HG02870 (cell line): Measurements from ENCODE around the gene MEGF8.

ENCODE experiments used
- ATAC-seq: cut with Tn5 transposase; IDR thresholded peaks from one replicate; pipeline ENCODE4 v1.9.1; 2021; ENCODE audit warnings: mild to moderate bottlenecking, moderate library complexity; ENCODE audit not compliant: unreplicated experiment

Gene MEGF8

GRCh38 chr19:42306646-42307045, 18.8 kb upstream of the MEGF8 start:
- ATAC-seq, result no peak

- no peak for ATAC-seq
Observed at GRCh38 chr19:42309686-42310085, 15.7 kb upstream of the MEGF8 start.

GRCh38 chr19:42311657-42312056, 13.8 kb upstream of the MEGF8 start:
- ATAC-seq, result no peak

- ATAC-seq, result no peak
Observed at GRCh38 chr19:42312370-42312769, 13.1 kb upstream of the MEGF8 start.

- no peak for ATAC-seq
Observed at GRCh38 chr19:42313096-42313839, 12.2 kb upstream of the MEGF8 start, which contains the start of gene TMEM145. TMEM145 (plus strand) TSS chr19:42313309; CDS start chr19:42313377, 68 bp downstream.

- ATAC-seq, result no peak
Observed at GRCh38 chr19:42313840-42314755, 11.3 kb upstream of the MEGF8 start.

GRCh38 chr19:42315024-42315423, 10.4 kb upstream of the MEGF8 start:
- ATAC-seq, result no peak

- no peak for ATAC-seq
Observed at GRCh38 chr19:42316223-42317211, 8.9 kb upstream of the MEGF8 start.

- no peak for ATAC-seq
Observed at GRCh38 chr19:42317535-42317934, 7.9 kb upstream of the MEGF8 start.

GRCh38 chr19:42322305-42322704, 3.1 kb upstream of the MEGF8 start:
- ATAC-seq, result no peak

- no peak for ATAC-seq
Observed at GRCh38 chr19:42323473-42323851, 2.0 kb upstream of the MEGF8 start.

GRCh38 chr19:42323852-42324654, 1.4 kb upstream of the MEGF8 start:
- no peak for ATAC-seq

GRCh38 chr19:42324655-42325307, 654 bp upstream of the MEGF8 start:
- ATAC-seq, result no peak

GRCh38 chr19:42325896-42326771, 699 bp downstream of the MEGF8 start:
- peak; percentile 8 for ATAC-seq

GRCh38 chr19:42326969-42327368, 1.5 kb downstream of the MEGF8 start:
- ATAC-seq, result no peak

GRCh38 chr19:42327381-42327780, 1.9 kb downstream of the MEGF8 start:
- no peak for ATAC-seq

GRCh38 chr19:42328106-42328505, 2.7 kb downstream of the MEGF8 start:
- no peak for ATAC-seq

GRCh38 chr19:42328854-42329253, 3.4 kb downstream of the MEGF8 start:
- no peak for ATAC-seq
